NCI-H146 (cell line): ENCODE data around the gene NPC2.

Experiments used
- DNase-seq: peaks from one replicate; lab custom pipeline; 2025; lab: John Stamatoyannopoulos, UW

Gene NPC2

GRCh38 chr14:74503291-74503937 lies 10.3 kb upstream of the NPC2 start:
- DNase-seq = no peak

- DNase-seq = peak; percentile 17
These were observed 9.3 kb upstream of the NPC2 start for GRCh38 chr14:74502236-74503019.

DNA sequence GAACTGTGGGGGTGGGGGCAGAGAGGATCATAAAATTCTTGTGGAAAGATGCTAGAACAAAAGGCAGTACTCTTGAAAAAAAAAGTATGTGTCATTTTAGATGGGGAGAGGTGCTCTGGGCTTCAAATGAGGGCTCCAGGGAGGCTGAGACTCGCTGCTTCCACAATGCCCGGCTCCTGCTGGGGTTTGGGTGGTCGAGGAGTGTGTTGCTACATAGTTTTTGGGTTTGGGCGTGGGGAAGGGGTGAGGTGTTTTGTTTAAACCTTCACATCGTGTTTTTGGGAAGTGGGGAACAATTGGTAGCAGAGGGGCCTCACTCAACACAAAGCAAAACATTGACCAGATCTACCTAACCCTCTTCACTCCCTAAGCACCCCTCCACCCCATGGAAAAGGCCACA lies 8.6 kb upstream of the NPC2 start:
- no peak for DNase-seq

DNA sequence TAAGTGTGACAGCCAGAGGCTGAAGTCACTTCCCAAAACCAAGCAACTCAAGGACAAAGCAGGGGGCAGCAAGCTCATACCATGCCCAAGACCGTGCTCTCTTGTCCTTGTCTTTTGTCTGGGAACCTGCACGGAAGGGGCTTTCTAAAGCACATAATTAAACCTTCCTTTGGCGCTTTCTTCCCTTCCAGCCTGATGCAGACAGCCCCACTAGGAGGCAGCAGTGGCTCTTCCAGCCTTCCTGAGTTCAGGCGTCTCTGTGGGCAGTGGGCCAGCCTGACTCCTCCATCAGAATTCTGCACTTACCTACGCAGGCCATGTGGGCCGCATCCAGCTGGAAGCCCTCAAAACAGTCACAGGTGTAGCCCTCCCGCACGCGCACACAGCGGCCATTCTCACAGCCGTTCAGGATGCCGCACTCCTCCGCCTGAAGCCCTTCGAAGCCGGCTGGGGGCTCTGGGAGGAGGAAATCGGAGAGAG lies 8.1 kb upstream of the NPC2 start:
- peak; percentile 77 for DNase-seq

GRCh38 chr14:74500417-74501134 lies 7.5 kb upstream of the NPC2 start:
- peak; percentile 52 for DNase-seq

DNA sequence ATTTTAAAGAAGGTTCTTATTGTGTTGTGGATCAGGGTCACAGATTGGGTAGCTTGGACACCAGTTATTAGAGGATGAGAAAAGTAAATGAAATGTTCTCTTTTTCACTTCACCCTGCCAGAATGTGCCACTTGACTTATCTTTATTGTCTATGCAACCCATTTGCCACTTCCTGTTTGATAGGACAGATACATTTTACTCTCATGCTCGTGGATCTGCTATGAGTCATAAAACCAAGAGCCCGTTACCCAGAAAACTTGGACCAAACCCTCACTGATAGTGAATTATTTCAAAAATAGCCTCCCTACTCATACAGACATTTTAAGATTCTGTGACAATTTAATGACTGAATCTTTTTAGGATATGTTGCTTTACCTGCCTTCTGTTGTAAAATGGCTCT lies 2.3 kb upstream of the NPC2 start:
- DNase-seq = no peak

GRCh38 chr14:74493343-74494261 lies 497 bp upstream of the NPC2 start, which contains the start of gene ISCA2:
ISCA2 (plus strand) TSS chr14:74493765; CDS start chr14:74493775, 10 bp downstream.
- DNase-seq = peak; percentile 98

- DNase-seq = no peak
These were observed 939 bp downstream of the NPC2 start for GRCh38 chr14:74491956-74492775.

GRCh38 chr14:74490486-74490885 lies 2.6 kb downstream of the NPC2 start:
- DNase-seq = no peak

DNA sequence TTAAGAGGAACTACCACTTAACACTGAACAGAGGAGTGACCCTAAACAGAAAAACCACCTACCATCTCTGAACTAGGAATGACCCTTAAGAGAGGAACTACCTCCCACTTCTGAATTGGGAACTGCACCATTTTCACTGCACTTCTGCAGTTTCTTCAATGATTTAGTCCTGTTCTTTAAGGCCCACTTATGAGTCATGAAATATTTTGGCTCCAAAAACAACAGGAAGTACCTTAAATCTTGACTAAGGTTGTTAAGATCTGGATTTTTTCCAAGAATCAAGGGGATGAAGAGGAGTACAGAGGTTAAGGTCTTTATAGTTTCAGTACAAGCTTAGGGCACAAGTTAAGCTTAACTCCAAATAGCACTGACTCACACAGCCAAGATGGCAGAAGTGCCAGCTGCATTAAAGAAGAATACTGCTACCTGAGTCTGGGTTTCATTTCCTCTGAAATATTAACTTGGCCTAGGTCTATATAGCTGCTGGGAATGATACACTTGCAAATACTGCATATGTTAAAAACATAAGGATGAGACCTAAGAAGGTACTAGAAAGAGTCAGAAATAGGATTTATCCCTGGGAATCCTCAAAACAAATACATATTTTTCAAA lies 4.2 kb downstream of the NPC2 start:
- DNase-seq = no peak

DNA sequence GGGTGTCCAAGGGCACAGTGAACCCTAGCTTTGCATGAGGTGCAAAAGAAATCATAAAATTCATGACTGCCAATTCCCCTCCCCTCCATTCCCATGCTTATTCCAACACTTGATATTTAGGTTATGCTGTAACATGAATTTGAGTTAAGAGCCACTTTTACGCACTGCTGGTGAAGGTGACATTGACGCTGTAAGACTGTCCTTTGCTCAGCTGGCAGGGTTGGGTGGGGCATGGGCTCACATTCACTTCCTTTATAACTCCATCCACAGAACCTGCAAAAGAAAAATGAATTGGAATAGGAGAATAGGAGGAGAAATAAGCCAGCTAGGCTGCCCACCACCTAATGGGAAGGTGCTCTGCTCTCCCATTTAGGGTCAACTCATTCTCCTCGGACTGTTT lies 6.9 kb downstream of the NPC2 start:
- DNase-seq = no peak

DNA sequence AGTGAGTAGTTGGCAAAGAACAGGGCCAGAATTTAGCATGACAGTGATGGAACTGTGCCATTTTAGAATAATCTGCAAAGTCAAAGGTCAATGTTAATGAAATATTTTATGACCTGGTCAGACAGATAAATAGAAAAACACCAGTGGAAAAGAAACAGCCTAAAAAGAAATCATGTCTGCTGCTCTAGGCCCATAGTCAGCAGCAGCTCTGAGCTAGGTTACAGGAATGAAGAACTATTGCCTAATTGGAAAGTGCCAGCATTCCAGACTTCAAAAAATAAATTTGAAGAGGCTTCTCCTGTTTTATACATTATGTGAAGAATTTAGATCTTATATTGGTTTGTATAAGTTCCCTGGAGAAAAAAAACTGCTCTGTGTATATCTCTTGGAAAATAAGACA lies 9.8 kb downstream of the NPC2 start:
- no peak for DNase-seq

DNA sequence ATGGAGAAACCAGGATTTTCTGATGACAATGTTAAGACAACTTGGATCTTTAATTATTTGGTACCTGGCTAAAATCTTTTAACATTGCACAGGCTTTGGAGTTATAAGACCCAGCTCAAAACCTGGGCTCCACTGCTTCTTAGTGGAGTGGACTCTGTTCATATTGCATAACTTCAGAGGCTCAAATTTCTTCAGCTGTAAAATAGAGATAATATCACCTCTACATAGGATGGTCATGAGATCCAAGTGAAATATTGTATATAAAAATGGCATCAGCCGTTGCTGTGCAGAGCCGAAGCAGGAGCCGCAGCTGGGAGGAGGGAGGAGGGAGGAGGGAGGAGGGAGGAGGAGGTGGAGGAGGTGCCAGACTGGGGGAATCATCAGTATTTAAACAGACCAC lies 10.5 kb downstream of the NPC2 start:
- no peak for DNase-seq

DNA sequence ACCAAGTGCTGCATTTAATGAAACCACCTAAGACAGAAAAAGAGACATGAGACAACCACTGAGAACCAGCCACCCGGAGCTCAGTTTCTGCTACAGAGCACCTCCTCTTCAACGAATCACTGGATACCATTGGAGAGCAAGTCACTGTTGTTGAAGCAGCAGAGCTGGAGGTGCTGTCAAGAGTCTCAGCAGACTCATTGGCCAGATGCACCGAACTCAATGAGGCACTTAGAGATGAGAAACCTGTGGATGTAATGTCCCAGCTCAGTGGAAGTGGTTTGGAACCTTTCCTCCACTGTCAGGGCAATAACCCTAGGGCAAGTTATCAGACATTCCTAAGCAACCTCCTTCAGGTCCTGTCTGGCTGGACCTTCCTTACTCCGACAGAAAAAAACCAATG lies 13.1 kb downstream of the NPC2 start:
- DNase-seq = no peak

DNA sequence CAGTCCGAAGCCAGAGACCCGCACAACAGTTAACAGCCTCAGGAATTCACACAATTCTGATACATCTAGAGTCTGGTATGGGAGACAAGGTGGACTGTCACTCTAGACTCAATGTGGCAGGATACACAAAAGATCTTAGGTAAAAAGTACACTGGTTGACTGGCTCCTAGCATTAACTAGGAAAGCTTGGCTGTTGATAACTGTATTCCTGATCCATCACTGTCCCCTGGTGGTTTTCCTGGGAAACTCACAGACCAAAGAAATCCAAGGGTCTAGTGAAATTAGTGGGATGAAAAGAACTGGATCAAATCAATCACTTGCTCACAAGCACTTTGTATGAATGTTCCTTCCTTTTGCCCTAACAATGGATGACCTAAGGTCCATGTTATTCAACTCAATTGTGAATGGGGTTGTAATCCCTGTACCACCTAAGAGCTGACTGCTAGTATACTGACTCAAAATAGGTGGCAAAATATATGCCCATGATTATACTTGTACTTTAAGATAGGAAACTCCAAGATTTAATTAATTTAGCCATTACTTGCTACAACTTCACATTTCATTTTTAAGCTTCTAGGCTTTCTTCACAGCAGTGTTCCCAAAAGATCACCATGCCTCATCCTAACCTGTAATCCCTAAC lies 14.0 kb downstream of the NPC2 start:
- DNase-seq = peak; percentile 21

DNA sequence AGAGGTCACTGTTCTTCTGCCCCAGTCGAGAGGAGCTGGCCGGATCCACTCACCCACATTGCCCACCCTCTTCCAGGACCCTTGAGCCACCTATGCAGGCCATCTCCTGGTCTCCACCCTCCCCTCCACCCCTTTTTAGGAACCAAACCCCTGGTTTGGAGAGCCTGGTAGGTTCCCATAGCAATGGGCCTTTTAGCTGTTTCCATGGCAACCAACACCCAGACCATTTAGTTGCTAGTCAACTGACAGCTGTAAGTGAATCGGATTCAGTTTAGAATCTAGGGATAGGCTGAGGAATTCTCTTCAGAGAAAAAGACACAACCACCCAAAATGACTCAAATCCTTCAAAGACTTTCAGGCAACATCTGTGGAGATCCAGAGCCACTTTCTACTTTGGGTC lies 16.5 kb downstream of the NPC2 start:
- no peak for DNase-seq

DNA sequence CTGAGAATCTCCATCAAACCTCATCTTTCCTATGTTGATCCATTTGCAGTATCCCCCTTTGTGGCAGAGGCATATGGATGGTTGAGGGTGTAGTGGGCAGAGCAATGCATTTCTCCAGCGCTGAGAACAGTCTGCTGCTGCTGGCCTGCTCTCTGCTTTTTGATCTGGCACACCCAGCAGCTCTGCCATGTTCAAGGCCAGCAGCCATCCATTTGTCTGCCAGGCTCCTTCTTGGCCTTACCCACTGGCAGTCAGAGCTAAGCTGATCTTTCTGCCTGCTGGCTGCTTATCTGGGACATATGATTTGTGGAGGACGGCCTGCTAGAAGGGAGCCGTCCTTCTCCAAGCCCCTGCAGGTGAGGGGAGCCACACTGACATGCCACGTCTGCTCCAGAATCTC lies 17.0 kb downstream of the NPC2 start:
- DNase-seq = no peak

- DNase-seq = no peak
These were observed 17.4 kb downstream of the NPC2 start for GRCh38 chr14:74475678-74476077.

GRCh38 chr14:74474376-74474775 lies 18.7 kb downstream of the NPC2 start:
- no peak for DNase-seq

GRCh38 chr14:74472601-74473000 lies 20.5 kb downstream of the NPC2 start:
- DNase-seq = no peak
